ES-I3 (cell line): ENCODE results near the gene RAD51B.

Experiments used
- H3K36me3 ChIP-seq: 2 replicates; pipeline ENCODE4 v1.6.1; 2013; ENCODE audit warnings: mild to moderate bottlenecking, low read length, control low read depth, moderate library complexity; ENCODE audit not compliant: insufficient read depth
- H3K4me1 ChIP-seq: 2 replicates; pipeline ENCODE4 v1.6.1; 2013; ENCODE audit warnings: mild to moderate bottlenecking, control low read depth, low read length; ENCODE audit not compliant: insufficient read depth
- H3K9ac ChIP-seq: 2 replicates; pipeline ENCODE4 v1.6.1; 2013; ENCODE audit warnings: low read depth, mild to moderate bottlenecking, low read length, moderate library complexity
- H3K9me3 ChIP-seq: 2 replicates; pipeline ENCODE4 v1.6.1; 2013; ENCODE audit warnings: mild to moderate bottlenecking, low read length, moderate library complexity; ENCODE audit not compliant: control insufficient read depth, insufficient read depth

The RAD51B gene

GRCh38 chr14:68710776-68711175 lies 891.2 kb downstream of the RAD51B start:
- Histone ChIP-seq H3K4me1 (peaks cover 3% of the 10 kb centered on the region; the same call in 1 of the 2 replicates), H3K36me3 (no peaks in the 10 kb centered on the region), H3K9ac (no peak overlapping the region), H3K9me3 (no peaks in the 10 kb centered on the region)

- no peaks in the 10 kb centered on the region for H3K4me1 ChIP-seq
- no peaks in the 10 kb centered on the region for H3K36me3 ChIP-seq
- H3K9ac ChIP-seq = no peak overlapping the region
- H3K9me3 ChIP-seq = no peaks in the 10 kb centered on the region
Observed at GRCh38 chr14:68711561-68712309, 892.2 kb downstream of the RAD51B start.

- Histone ChIP-seq H3K9ac (no peak overlapping the region), H3K4me1 (no peaks in the 10 kb centered on the region), H3K36me3 (no peaks in the 10 kb centered on the region), H3K9me3 (no peaks in the 10 kb centered on the region)
Observed at GRCh38 chr14:68712703-68713370, 893.3 kb downstream of the RAD51B start.

- Histone ChIP-seq H3K4me1 (no peaks in the 10 kb centered on the region), H3K9me3 (no peaks in the 10 kb centered on the region), H3K36me3 (no peaks in the 10 kb centered on the region), H3K9ac (no peak overlapping the region)
Observed at GRCh38 chr14:68713782-68714181, 894.2 kb downstream of the RAD51B start.

- Histone ChIP-seq H3K9me3 (no peaks in the 10 kb centered on the region), H3K4me1 (no peaks in the 10 kb centered on the region), H3K9ac (no peak overlapping the region), H3K36me3 (no peaks in the 10 kb centered on the region)
Observed at GRCh38 chr14:68714991-68715924, 895.7 kb downstream of the RAD51B start.

- Histone ChIP-seq H3K9ac (no peak overlapping the region), H3K4me1 (no peaks in the 10 kb centered on the region), H3K36me3 (no peaks in the 10 kb centered on the region), H3K9me3 (no peaks in the 10 kb centered on the region)
Observed at GRCh38 chr14:68716698-68717097, 897.1 kb downstream of the RAD51B start.

- Histone ChIP-seq H3K9ac (no peak overlapping the region), H3K36me3 (no peaks in the 10 kb centered on the region), H3K4me1 (no peaks in the 10 kb centered on the region), H3K9me3 (no peaks in the 10 kb centered on the region)
Observed at GRCh38 chr14:68718023-68718990, 898.7 kb downstream of the RAD51B start.

- Histone ChIP-seq H3K4me1 (no peaks in the 10 kb centered on the region), H3K9me3 (no peaks in the 10 kb centered on the region), H3K9ac (no peak overlapping the region), H3K36me3 (no peaks in the 10 kb centered on the region)
Observed at GRCh38 chr14:68719634-68720384, 900.2 kb downstream of the RAD51B start.

GRCh38 chr14:68722186-68722585 lies 902.6 kb downstream of the RAD51B start:
- no peaks in the 10 kb centered on the region for H3K36me3 ChIP-seq
- no peaks in the 10 kb centered on the region for H3K4me1 ChIP-seq
- no peaks in the 10 kb centered on the region for H3K9me3 ChIP-seq
- H3K9ac ChIP-seq = no peak overlapping the region

- H3K4me1 ChIP-seq = no peaks in the 10 kb centered on the region
- no peaks in the 10 kb centered on the region for H3K36me3 ChIP-seq
- H3K9me3 ChIP-seq = no peaks in the 10 kb centered on the region
- no peak overlapping the region for H3K9ac ChIP-seq
Observed at GRCh38 chr14:68722968-68723566, 903.5 kb downstream of the RAD51B start.

GRCh38 chr14:68723808-68724268 lies 904.3 kb downstream of the RAD51B start:
- H3K4me1 ChIP-seq = no peaks in the 10 kb centered on the region
- no peaks in the 10 kb centered on the region for H3K36me3 ChIP-seq
- H3K9ac ChIP-seq = no peak overlapping the region
- no peaks in the 10 kb centered on the region for H3K9me3 ChIP-seq

- no peak overlapping the region for H3K9ac ChIP-seq
- no peaks in the 10 kb centered on the region for H3K36me3 ChIP-seq
- H3K4me1 ChIP-seq = no peaks in the 10 kb centered on the region
- H3K9me3 ChIP-seq = no peaks in the 10 kb centered on the region
Observed at GRCh38 chr14:68724914-68725313, 905.3 kb downstream of the RAD51B start.
